HEK293 (cell line): ENCODE measurements around the gene TSTD2.

Experiments
- CTCF ChIP-seq: fragments of 450-650 bp; formaldehyde crosslinking; IDR thresholded peaks from 2 replicates; pipeline ENCODE4 v1.5.1; 2016; ENCODE audit warnings: missing biosample characterization, missing genetic modification characterization
- SP2 ChIP-seq: fragments of 450-650 bp; formaldehyde crosslinking; IDR thresholded peaks from 2 replicates; pipeline ENCODE4 v1.5.1; 2016; ENCODE audit warnings: missing biosample characterization, missing genetic modification characterization
- ZBTB7A ChIP-seq: fragments of 450-650 bp; formaldehyde crosslinking; IDR thresholded peaks from 2 replicates; pipeline ENCODE4 v1.5.1; 2016; ENCODE audit warnings: low read depth, missing biosample characterization, missing genetic modification characterization
- ZIC2 ChIP-seq: fragments of 450-650 bp; formaldehyde crosslinking; IDR thresholded peaks from 2 replicates; pipeline ENCODE4 v1.5.1; 2016; ENCODE audit warnings: missing biosample characterization, missing genetic modification characterization

GRCh38 chr9:97592126-97592525, 41.0 kb downstream of the TSTD2 start:
- peak; percentile 21; the same call in 1 of the 2 replicates for TF ChIP-seq ZIC2 (tag by site-specific recombination)
- TF ChIP-seq CTCF (tag by site-specific recombination) = no peak
- no peak for TF ChIP-seq SP2
- no peak for TF ChIP-seq ZBTB7A (tag by site-specific recombination)
